Vagina (tissue), 2 donors: ENCODE data around the gene CCDC170.

ENCODE experiments used
- POLR2A ChIP-seq, 2 donors: fragments of 450-650 bp; IDR thresholded peaks; one replicate each; pipeline ENCODE4 v1.6.1; 2017; ENCODE audit warnings: antibody characterized with exemption in 2 of 2, mild to moderate bottlenecking in 2 of 2, moderate library complexity in 2 of 2
- POLR2AphosphoS5 ChIP-seq, 2 donors: sonication (generic); formaldehyde crosslinking; IDR thresholded peaks; one replicate each; pipeline ENCODE4 v1.9.0; 2017; ENCODE audit warnings: antibody characterized with exemption in 2 of 2, mild to moderate bottlenecking in 2 of 2, low read depth in 1 of 2; ENCODE audit not compliant: insufficient read depth in 1 of 2
- TF ChIP-seq, protein P1 (sequence below), 3 experiments: fragments of 450-650 bp in 2 of 3; fragments of 200-600 bp in 1 of 3; sonication (generic) in 1 of 3; IDR thresholded peaks; one replicate each; pipeline ENCODE4 v1.5.1; 2017 to 2019; ENCODE audit warnings: antibody characterized with exemption in 3 of 3, mild to moderate bottlenecking in 2 of 3, moderate library complexity in 2 of 3

DNA sequence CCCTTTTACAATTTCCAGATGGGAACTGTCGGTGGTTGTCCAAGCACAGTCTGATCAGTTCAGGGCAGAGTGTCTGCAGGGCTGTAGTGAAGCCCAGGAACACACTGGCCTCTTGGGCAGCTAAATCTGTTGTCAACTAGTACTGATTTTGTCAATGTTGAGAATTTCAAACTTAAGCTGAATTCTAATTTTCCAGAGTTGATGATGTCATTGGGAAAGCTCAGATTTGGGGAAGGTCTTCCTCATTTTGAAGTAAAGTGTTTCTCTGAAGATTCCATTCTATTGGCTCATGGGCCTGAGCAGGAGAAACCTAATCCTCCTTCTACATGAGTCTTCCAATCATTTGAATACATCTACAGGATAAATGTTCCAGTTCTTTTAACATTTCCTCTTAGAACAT, 72.1 kb downstream of the CCDC170 start:
- TF ChIP-seq, protein P1, sequence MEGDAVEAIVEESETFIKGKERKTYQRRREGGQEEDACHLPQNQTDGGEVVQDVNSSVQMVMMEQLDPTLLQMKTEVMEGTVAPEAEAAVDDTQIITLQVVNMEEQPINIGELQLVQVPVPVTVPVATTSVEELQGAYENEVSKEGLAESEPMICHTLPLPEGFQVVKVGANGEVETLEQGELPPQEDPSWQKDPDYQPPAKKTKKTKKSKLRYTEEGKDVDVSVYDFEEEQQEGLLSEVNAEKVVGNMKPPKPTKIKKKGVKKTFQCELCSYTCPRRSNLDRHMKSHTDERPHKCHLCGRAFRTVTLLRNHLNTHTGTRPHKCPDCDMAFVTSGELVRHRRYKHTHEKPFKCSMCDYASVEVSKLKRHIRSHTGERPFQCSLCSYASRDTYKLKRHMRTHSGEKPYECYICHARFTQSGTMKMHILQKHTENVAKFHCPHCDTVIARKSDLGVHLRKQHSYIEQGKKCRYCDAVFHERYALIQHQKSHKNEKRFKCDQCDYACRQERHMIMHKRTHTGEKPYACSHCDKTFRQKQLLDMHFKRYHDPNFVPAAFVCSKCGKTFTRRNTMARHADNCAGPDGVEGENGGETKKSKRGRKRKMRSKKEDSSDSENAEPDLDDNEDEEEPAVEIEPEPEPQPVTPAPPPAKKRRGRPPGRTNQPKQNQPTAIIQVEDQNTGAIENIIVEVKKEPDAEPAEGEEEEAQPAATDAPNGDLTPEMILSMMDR (IDR thresholded peaks at IDR 0.05) = no peak
- TF ChIP-seq POLR2A (IDR thresholded peaks at IDR 0.05) = no peak
- no peak for TF ChIP-seq POLR2AphosphoS5 (IDR thresholded peaks at IDR 0.05; ENCODE audit: insufficient read depth in 1 of 2, low read depth in 1 of 2)
